GM21825 (cell line): Measurements from ENCODE around the gene COL12A1.

Experiments used
- ATAC-seq: cut with Tn5 transposase; IDR thresholded peaks from one replicate; pipeline ENCODE4 v1.9.1; 2021; ENCODE audit warnings: mild to moderate bottlenecking, moderate library complexity; ENCODE audit not compliant: unreplicated experiment

The COL12A1 gene

DNA sequence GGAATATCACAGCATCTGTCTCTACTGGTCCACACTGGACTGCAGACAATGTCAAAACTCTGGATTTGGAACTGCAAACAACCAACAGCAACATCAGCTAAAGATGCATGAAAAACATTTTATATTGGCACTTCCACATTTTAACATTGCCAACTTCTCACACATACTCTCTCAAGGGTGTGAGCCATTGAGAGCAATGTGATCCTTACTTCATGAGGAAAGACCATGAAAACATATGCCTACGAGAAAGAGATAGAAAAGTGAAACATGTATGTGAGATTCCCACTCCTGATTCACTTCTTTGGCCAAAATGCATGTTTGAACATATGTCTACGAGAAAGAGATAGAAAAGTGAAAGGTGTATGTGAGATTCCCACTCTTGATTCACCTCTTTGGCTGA lies 99.4 kb downstream of the COL12A1 start:
- ATAC-seq, result no peak

DNA sequence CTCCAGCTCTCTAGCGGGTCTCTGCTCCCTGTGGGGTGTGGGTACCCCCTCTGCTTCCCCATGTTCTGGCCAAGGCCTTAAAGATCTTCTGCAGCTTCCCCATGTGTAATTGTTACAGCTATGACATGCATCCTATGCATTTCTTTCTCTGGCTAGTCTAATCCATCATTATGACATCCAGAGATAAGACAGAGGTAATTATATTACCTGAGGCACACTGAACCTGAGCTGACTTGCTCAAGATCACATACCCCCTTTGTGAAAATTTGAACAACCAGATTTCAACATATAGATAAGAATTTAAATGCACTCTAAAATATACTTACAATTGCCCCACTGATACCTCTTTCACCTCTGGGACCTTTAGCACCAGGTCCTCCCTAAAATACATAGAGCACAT lies 102.4 kb downstream of the COL12A1 start:
- ATAC-seq, result no peak

DNA sequence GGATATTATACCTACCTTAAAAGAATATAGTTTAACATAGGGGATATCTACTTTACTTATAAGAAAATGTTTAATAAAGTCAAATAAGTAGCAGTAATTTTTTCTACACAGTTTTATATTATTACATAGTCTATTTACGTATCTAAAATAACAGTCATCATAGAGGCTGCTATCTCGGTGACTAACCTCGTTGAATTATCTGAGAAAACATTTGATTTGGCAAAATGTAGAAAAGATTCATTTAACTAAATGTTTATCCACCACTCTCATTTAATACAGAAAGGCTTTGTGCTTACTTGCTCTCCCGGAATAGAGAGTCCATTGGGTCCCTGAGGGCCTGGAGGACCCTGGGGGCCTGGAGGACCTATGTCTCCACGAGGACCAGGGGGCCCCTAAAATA lies 103.6 kb downstream of the COL12A1 start:
- no peak for ATAC-seq

DNA sequence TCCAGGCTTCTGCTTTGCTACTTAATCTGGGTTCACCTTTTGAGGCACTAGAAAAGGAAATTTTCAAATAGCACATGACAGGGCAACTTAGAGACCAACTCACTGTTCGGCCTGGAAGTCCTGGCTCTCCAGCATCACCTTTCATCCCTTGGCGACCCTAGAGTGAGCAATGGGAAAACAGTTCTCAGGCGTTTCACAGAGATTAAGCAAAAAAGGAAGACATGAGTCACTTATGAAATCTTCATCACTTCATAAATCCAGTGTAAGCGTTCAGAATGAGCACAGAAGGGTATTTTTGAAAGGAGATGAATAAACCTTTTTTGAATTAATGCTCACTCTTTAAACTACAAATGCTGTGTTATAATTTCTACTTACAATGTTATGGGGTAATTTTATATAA lies 104.0 kb downstream of the COL12A1 start:
- no peak for ATAC-seq

DNA sequence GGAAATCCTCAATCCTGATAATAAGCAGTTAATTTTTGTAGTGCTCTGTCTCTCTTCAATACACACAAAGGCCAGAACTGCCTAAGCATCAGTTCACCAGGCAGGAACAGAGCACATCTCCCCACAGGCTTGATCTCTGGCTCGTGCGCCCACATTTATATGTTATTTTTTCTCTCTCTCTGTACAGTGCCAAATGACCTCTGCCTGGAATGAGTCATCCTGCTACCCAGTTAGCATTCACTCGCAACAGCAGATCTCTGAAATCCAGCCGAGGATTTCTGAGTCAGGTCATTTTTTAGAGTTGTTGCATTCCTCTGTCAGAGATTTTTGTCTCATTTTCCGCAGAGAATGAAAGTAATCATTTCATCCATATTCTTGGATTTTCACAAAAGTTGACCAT lies 107.1 kb downstream of the COL12A1 start:
- no peak for ATAC-seq

DNA sequence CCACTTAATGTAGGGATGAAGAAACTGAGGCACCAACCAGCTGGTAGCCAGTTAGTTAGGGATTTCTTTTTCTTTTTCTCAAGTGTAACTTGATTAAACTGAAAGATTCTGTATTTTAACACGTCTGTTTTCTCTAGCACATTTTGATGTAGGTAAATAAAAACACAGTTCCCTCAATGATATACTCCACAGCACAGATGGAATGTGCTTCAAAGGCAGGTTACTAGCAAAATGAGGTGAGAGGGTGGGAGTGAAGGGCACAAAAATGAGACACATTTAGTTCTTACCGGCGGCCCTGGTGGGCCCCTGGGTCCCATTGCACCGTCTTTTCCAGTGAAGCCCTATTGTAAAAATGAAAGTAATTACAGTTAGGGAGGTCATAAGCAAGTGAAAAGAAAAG lies 108.9 kb downstream of the COL12A1 start:
- no peak for ATAC-seq

DNA sequence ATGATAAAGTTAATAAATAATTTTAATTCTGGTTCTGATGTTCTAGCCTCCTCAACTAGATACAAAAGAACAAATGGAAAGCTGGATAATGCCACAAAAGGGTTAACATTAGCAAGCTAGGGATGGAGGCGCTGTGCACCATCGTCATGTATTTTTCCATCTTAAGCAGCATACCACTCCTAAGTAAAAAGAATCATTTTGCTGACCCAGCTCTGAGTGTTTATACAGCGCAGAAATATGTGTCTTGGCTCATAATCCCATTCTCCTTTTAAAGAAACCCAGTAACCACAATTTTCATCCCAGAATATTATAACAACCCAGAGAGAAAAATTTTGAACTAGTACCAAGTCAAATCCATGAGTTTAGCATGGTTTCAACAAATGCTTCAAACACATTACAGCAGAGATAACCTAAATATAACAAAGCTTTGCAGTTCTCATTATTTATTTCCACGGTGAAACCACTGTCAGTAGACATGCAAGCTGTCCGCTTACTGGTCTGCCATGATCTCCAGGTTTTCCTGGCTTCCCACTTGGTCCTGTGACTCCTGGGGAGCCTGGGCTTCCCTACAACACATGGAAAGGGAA lies 111.1 kb downstream of the COL12A1 start:
- no peak for ATAC-seq

DNA sequence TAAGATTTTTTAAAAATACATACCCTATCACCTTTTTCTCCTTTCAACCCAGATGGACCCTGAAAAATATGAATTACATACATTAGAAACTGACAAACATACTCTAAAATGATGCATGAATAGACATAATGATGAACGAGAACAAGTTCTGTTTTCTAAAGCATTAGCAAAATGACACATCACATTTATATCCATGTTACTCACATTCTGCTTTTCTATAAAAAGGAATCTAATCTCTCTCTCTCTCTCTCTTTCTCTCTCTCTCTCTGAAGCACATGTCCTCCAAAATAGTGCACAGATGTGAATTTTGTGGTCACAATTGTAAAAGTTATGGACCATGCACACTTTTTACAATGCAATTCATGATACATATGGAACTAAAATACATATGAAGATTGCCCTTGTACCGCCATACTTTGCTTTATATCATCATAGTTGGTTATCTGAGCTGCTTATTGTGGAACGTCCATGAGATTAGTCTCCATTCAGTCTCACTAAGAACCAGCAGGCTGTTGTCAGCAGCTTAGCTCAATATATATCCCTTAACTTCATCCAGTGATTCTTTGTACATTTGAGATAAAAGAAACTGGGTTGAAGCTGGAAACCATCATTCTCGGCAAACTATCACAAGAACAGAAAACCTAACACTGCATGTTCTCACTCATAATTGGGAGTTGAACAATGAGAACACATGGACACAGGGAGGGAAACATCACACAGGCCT lies 114.2 kb downstream of the COL12A1 start:
- no peak for ATAC-seq

DNA sequence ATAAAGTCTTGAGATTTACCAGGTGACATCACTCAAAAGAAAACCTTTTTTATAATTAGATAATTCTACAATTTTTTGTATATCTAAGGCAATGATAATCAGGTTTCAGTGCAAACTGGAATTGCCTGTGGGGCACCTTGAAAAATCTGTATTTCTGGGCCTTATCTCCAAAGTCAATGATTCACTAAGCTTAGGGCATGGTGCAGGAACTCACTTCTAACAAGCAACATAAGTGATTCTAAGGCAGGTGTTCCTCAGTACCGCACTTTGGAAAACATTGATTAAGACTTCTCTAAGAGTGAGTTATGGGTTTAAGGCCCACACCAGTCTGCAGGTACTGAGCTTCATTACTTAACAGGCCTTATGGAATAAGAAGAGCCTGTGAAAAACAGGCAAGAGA lies 115.3 kb downstream of the COL12A1 start:
- no peak for ATAC-seq

DNA sequence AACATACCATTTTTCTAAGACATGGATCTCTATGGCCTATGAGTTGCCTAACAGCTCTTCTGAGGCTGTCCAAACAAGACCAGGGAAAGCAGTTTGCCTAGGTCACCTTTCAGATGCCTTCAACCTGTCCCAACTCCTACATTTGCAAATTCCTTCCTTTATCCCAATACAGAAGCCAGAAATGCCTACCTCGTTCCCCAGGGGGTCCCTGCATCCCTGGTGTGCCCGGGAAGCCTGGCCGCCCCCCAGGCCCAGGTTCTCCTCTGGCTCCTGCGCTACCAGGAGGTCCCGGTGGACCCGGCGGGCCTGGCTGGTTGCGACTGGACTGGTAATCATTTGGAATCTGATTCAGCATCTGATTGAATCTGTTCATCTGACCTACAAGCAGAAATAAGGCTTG lies 115.9 kb downstream of the COL12A1 start:
- ATAC-seq, result no peak

DNA sequence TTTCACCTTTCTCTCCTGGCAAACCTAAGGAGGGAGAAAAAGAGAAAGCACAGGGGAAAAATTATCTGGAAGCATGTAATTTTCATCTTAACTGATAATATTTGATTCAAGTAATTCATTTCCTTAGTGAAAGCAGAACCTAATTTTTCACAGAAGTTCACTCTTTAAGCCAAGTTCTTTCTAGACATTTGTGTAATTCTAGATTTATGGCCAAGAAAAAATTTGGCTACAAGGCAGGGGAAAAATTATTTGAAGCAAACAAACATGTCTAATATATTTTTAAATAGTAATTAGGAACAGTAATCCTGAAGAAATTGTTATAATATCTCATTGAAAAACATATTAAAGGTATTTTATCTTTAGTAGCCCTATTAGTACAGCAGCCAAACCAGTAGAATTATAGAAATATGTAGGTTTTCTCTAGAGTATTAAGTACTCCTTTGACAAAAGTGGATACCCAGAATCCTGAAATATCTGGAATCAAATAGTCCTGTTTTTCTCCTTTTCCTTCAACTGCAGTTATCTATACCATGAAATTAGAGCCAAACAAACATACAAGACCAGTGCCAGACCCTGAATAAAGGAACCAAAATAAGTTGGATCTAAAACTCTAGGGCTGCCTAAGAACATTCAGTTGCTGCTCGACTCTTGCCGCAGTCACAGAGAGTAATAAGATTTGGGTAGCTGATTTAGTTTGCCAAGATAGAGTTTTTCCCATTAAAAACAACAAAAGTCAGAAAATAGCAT lies 116.5 kb downstream of the COL12A1 start:
- ATAC-seq, result no peak

DNA sequence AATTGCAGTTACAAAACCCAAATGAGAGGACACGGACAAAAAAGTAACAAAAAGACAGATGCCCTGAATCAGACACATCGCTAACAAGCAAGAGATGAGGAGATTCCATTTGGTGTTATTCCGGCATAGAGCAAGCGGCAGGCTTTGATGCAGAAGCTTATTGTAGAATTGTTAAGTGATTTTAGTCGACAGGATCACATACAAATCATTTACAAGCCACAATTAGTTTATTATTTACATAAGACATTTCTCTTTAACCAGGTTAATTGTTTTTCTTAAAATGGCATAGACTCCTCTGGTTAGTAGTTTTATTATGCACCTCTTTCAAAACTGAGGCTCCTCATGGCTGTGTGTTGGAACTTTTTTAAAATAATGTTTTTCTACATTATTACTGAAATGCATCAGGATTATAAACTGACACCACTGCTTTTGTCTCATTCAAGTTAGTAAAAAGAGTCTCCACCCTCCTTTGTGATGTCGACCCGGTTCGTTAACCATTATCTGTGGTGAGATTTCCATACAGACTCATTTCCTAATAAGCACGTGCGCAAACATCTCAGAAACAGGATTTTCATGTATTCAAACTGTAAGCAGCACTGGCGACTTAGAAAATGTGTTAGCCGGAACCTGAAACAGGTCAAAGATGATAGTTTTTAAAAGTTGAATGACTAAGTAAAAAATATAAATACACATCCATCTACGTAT lies 119.8 kb downstream of the COL12A1 start:
- ATAC-seq, result no peak

DNA sequence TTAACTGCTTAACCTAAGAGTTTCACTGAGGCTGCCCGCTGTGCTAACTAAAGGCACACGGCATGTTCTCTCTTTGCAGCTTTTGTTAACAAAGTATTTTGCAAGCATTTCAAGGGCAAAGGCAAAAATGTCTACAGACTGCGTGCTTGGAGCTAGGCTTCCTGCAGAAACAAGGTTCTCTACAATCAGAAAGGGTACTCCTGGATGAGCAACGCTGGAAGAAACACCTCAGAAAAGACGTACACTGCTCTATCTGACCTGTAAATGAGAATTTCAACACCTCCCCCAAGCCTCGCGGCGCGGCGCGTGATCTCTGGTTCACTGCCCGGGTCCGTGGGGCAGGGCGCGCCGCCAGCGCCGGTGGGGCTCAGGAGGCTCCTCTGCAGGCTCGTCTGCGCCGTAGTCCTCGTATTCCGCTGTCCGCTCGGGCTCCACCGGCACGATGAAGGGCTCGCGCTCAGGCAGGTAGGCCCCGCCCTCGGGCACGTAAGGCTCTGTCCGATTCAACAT lies 120.9 kb downstream of the COL12A1 start:
- ATAC-seq, result no peak

DNA sequence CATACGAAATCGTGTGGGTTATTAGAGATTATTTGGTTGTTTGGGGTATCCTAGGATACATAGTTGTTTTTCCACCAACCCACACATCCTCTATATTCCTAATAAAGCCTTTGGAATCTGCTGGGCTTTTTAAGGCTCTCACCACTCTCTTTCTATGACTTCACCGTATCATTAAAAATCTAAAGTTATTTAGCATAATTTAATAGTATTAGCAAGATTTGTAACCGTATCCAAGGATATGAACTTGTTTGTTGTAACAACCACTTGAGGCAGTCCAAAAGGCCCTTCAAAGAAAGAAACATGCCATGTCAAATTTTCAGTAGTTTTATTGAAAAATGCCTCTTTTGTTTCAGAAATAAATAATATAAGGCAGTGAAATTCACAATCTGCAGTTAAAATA lies 121.8 kb downstream of the COL12A1 start:
- ATAC-seq, result no peak

DNA sequence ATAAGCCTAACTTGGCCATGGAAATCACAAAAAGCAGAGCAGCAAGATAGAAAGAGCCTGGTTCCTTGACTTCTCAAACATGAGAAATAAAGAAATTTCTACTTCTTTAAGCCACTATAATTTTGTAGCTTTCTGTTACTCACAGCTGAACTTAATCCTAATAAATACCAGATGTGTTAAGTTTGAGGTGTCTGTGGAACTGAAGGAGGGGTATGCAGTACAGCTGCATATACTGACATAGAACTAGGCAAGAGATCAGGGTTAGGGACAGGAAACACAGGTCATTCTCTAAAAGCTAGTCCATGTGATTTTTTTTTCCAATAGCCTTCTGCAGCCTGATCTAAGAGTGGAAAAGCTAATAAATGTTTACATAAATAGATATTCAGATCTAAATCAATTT lies 123.9 kb downstream of the COL12A1 start:
- no peak for ATAC-seq

DNA sequence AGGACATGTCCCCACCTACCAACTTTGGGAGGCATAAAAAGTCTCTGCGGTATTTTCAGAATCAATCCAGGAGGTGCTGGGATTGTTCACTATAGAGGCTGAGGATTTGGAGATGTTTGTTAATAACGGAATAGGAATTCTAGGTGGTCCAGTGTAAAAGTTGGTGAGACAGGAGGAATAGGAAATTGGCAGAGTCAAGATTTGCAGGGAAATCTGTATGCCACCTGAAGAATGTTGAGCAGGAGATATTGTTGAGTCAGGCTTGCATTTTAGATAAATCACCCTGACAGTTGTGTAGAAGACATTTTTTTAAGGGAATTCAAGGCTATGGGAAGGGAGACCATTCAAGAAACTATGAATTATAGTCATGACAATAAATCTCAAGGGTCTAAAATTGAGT lies 124.8 kb downstream of the COL12A1 start:
- no peak for ATAC-seq

DNA sequence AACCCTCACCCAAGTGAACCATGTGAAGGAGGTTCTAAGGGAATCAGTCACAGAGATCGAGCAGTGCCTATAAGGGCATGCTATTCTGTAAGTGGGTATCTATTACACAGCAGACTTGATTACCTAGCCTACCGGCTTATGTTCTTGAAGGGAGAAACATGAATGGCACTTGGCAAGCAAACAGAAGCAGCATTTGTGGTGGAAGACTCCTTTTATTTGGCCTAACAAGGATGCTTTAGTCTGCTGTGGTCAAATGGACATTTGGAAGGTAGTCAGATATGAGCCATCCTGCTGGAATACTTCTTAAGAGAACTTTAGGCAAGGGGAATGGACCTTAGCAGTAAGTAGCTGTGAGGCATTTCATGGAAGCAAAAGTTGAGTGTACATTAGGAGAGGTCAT lies 126.3 kb downstream of the COL12A1 start:
- ATAC-seq, result no peak

DNA sequence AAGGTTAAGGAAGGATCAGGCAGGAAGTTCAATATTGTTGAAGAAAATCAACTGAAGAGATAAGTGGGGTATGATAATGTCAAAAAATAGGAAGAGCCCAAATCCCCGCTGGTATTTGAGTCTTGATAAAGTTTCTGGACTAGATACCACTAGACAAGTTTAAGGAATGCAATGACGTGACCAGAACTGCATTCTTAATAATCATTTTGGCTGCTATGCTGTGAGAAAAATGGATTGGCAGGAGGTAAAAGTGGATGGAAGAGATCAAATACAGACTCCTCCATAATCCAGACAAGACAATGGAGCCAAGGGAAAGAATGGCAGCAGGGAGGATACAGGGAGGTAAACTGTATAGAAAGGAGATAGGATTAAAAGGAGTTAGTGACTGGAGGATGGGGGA lies 128.2 kb downstream of the COL12A1 start:
- ATAC-seq, result no peak

DNA sequence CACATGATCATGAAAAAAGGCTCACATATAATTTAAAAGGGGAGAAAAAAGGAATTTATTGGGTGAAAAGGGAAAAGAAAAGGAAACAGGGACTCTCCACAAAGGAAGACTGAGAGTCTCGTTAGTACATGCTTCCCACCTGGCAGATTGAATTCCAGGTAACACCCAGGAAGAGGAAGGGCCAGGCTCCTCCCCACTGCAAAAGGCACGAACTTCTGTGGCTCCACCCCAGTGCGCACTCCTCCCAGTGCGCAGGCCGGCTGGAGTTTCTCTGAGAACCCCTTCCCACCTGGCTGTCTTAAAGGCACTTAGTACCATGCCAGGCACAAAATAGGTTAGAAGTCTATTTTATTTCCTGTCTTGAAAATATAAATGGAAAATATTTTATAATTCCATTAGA lies 129.8 kb downstream of the COL12A1 start:
- no peak for ATAC-seq

DNA sequence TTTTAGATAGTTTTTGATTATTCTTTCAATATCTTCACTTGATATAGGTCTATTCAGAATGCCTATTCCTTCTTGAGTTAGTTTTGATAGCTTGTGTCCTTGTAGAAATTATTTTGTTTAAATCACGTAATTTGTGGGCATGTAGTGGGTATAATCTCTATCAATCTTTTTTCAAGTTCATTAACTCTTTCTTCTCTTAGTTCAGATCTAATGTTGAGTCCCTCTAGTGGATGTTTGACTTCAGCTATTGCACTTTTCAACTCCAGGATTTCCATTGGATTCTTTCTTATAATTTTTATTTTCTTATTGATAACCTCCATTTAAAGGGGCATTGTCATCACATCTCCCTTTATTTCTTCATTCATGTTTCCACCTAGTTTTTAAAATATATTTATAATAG lies 135.6 kb downstream of the COL12A1 start:
- ATAC-seq, result no peak

DNA sequence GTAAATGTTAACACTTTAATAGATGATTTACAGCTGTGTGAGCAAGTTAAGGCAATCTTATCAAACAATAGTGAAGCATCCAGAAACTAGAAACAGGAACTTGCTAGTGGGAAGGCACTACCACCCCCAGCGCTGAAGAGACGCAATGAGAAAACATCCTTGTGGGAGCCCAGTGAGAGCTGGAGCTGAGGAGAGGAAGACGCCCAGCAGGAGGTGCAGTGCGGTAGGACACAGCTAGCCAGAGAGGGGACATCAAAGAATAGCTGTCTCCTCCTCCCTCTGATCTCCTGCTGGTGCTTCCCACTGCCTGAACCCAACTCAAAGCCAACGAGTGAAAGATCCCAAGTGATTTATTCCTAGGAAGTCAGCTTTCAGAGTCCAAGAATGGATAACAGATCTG lies 140.3 kb downstream of the COL12A1 start:
- ATAC-seq, result no peak

DNA sequence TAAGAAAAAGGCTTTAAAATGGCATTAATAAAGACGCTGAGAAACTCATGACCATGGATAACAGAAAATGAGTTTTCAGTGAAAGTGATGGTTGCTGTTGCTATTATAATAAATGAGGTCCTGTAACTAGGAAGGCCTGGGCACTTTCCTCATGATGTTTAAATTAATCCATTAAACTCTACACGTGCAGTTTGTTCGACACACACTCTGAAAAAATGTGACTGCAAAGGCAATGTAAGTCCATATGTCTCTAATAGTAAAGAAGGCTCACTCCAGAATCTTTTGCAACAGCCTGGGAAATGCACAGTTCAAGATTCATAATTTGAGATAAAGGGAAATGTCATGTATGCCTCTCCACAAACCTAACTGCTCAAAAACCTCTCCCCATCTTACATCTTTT lies 153.4 kb downstream of the COL12A1 start:
- ATAC-seq, result no peak
